HEK293T (cell line): ENCODE results near the gene IAH1.
"Not testable (repeated sequence)": the region's sequence is repeated elsewhere in the genome, so short reads cannot be mapped to it uniquely, and the experiment has no call there.

Experiments
- CTCF ChIA-PET: fragments of 350-600 bp; formaldehyde crosslinking; extraction: SDS; loops from one replicate; lab custom pipeline; 2021; ENCODE audit warnings: antibody characterized with exemption, inconsistent platforms; lab: Yijun Ruan, JAX
- POLR2A ChIA-PET: fragments of 350-600 bp; formaldehyde crosslinking; extraction: SDS; loops from one replicate; lab custom pipeline; 2020; ENCODE audit warnings: antibody characterized with exemption, inconsistent platforms; lab: Yijun Ruan, JAX
- DNase-seq: peaks from one replicate; pipeline ENCODE4 v3.0.0; 2012; ENCODE audit warnings: mixed read lengths; ENCODE audit errors: extremely low spot score
- ARNT ChIP-seq: fragments of 450-650 bp; IDR thresholded peaks from 2 replicates; pipeline ENCODE4 v1.6.1; 2017; ENCODE audit warnings: mild to moderate bottlenecking
- BHLHE40 ChIP-seq: fragments of 450-650 bp; IDR thresholded peaks from 2 replicates; pipeline ENCODE4 v1.6.1; 2016; ENCODE audit warnings: mild to moderate bottlenecking, moderate library complexity, borderline replicate concordance
- CTBP1 ChIP-seq: fragments of 450-650 bp; IDR thresholded peaks from 2 replicates; pipeline ENCODE4 v1.6.1; 2016; ENCODE audit warnings: borderline replicate concordance
- ELF4 ChIP-seq: fragments of 450-650 bp; IDR thresholded peaks from 2 replicates; pipeline ENCODE4 v1.6.1; 2017; ENCODE audit warnings: antibody characterized with exemption
- FOXA1 ChIP-seq: fragments of 450-650 bp; IDR thresholded peaks from 2 replicates; pipeline ENCODE4 v1.6.1; 2016; ENCODE audit warnings: mild to moderate bottlenecking
- FOXK2 ChIP-seq: fragments of 450-650 bp; IDR thresholded peaks from 2 replicates; pipeline ENCODE4 v1.6.1; 2016; ENCODE audit warnings: mild to moderate bottlenecking
- FOXM1 ChIP-seq: fragments of 450-650 bp; IDR thresholded peaks from 2 replicates; pipeline ENCODE4 v1.6.1; 2017; ENCODE audit warnings: mild to moderate bottlenecking, borderline replicate concordance
- HDGF ChIP-seq: fragments of 450-650 bp; IDR thresholded peaks from 2 replicates; pipeline ENCODE4 v1.6.1; 2017; ENCODE audit warnings: antibody characterized with exemption, borderline replicate concordance
- L3MBTL2 ChIP-seq: fragments of 450-650 bp; conservative IDR thresholded peaks from 2 replicates; pipeline ENCODE4 v1.6.1; 2016; ENCODE audit warnings: mild to moderate bottlenecking
- LEF1 ChIP-seq: fragments of 450-650 bp; IDR thresholded peaks from 2 replicates; pipeline ENCODE4 v1.6.1; 2017; ENCODE audit warnings: mild to moderate bottlenecking, borderline replicate concordance
- NFRKB ChIP-seq: fragments of 450-650 bp; IDR thresholded peaks from 2 replicates; pipeline ENCODE4 v1.6.1; 2016; ENCODE audit warnings: mild to moderate bottlenecking, moderate library complexity
- SP1 ChIP-seq: fragments of 450-650 bp; IDR thresholded peaks from 2 replicates; pipeline ENCODE4 v1.6.1; 2017
- SUZ12 ChIP-seq: fragments of 450-650 bp; IDR thresholded peaks from 2 replicates; pipeline ENCODE4 v1.6.1; 2016; ENCODE audit warnings: mild to moderate bottlenecking
- TARDBP ChIP-seq: fragments of 450-650 bp; IDR thresholded peaks from 2 replicates; pipeline ENCODE4 v1.6.1; 2016
- ZNF384 ChIP-seq: fragments of 450-650 bp; IDR thresholded peaks from 2 replicates; pipeline ENCODE4 v1.6.1; 2016
- TF ChIP-seq, protein P1 (sequence below): fragments of 450-650 bp; IDR thresholded peaks from 2 replicates; pipeline ENCODE4 v1.6.1; 2016

Gene IAH1

DNA sequence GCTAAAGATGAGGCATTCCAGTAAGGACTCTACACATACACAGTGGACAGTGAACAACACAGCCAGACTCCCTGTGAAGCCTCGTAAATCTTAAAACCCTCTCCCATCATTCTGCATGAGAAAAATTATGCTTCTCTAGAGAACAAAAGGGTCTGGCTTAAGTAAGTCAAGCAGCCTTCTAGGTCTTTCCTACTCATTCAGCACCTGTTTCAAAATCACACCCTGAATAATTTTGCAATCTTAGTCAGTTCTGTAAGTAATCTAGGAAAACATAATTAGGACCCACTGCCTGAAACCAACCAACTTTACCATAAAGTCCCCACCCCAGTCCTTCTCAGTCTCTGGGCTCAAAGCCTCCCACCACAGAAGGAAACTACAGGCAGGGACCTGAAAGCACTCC is 19.7 kb downstream of the IAH1 start:
- CTCF ChIA-PET: no interaction called here
- no peak for DNase-seq
- POLR2A ChIA-PET: no interaction called here
- TF ChIP-seq HDGF: no peak
- TF ChIP-seq FOXM1: no peak
- no peak for TF ChIP-seq LEF1
- no peak for TF ChIP-seq ELF4
- TF ChIP-seq CTBP1: no peak
- TF ChIP-seq SP1: no peak
- no peak for TF ChIP-seq ARNT

GRCh38 chr2:9497017-9497416 is 22.7 kb downstream of the IAH1 start:
- no peak for TF ChIP-seq FOXM1
- TF ChIP-seq CTBP1: no peak
- no peak for TF ChIP-seq ELF4
- TF ChIP-seq, protein P1, sequence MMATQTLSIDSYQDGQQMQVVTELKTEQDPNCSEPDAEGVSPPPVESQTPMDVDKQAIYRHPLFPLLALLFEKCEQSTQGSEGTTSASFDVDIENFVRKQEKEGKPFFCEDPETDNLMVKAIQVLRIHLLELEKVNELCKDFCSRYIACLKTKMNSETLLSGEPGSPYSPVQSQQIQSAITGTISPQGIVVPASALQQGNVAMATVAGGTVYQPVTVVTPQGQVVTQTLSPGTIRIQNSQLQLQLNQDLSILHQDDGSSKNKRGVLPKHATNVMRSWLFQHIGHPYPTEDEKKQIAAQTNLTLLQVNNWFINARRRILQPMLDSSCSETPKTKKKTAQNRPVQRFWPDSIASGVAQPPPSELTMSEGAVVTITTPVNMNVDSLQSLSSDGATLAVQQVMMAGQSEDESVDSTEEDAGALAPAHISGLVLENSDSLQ: no peak
- TF ChIP-seq LEF1: no peak
- TF ChIP-seq NFRKB: no peak
- TF ChIP-seq SUZ12: no peak
- no peak for TF ChIP-seq HDGF
- no peak for TF ChIP-seq TARDBP
- TF ChIP-seq BHLHE40: no peak
- no peak for DNase-seq
- POLR2A ChIA-PET: no interaction called here
- CTCF ChIA-PET: interaction anchor here (0.6 kb wide), 1 partner anchor 9 kb away, joined by 4 read pairs; no protein-coding TSS in a partner anchor

GRCh38 chr2:9498210-9498609 is 23.9 kb downstream of the IAH1 start:
- TF ChIP-seq ELF4 (no peak), SP1 (no peak), NFRKB (no peak), SUZ12 (no peak), HDGF (no peak), FOXK2 (no peak), ARNT (no peak), BHLHE40 (no peak), LEF1 (no peak), FOXA1 (no peak), CTBP1 (no peak), ZNF384 (no peak), TARDBP (no peak), L3MBTL2 (no peak), FOXM1 (no peak)
- TF ChIP-seq, protein P1: no peak
- CTCF ChIA-PET: interaction anchor here (0.7 kb wide), 1 partner anchor 11 kb away, joined by 3 read pairs; no protein-coding TSS in a partner anchor
- no peak for DNase-seq

DNA sequence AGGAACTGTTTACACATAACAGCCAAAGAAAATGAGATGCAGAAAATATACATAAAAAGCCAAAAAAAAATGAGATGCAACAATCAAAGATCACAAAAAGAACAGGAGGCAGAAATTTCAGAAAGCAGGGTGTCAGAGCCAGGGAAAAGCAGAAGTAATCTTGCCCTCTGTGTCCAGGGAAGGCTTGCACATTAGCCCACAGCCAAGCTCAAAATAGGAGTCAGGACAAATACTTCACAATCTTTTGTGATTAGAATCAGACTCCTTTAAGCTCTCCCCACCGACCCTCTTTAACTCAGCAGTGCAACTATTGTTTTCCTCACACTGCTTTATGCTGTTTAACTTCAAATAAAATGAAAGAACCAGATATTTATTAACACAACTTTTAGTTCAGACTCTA is 34.6 kb downstream of the IAH1 start:
- POLR2A ChIA-PET: no interaction called here
- no peak for DNase-seq
- CTCF ChIA-PET: no interaction called here
- TF ChIP-seq ELF4: no peak
- no peak for TF ChIP-seq SP1
- no peak for TF ChIP-seq TARDBP
- no peak for TF ChIP-seq L3MBTL2
- no peak for TF ChIP-seq FOXA1
- no peak for TF ChIP-seq FOXM1
- no peak for TF ChIP-seq ARNT
- no peak for TF ChIP-seq LEF1
- no peak for TF ChIP-seq SUZ12
- no peak for TF ChIP-seq FOXK2
- no peak for TF ChIP-seq ZNF384
- TF ChIP-seq CTBP1: no peak
- TF ChIP-seq, protein P1: no peak
- no peak for TF ChIP-seq BHLHE40

More at GRCh38 chr2:9498210-9498609, 23.9 kb downstream of the IAH1 start:
- POLR2A ChIA-PET: no interaction called here

DNA sequence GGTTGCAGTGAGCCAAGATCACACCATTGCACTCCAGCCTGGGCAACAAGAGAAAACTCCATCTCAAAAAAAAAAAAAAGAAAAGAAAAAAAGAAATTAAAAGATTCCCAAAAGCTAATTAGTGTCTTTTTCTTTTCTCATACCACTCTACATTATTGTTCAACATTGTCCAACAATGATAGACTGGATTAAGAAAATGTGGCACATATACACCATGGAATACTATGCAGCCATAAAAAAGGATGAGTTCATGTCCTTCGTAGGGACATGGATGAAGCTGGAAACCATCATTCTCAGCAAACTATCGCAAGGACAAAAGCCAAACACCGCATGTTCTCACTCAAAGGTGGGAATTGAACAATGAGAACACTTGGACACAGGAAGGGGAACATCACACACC is 39.6 kb downstream of the IAH1 start:
- CTCF ChIA-PET: interaction anchor here (0.6 kb wide), 1 partner anchor 55 kb away, joined by 3 read pairs; no protein-coding TSS in a partner anchor
- POLR2A ChIA-PET, DNase-seq: not testable (repeated sequence)

GRCh38 chr2:9517118-9517782 is 42.9 kb downstream of the IAH1 start:
- ChIA-PET POLR2A (no interaction called here), CTCF (no interaction called here)
- no peak for DNase-seq
- TF ChIP-seq HDGF (no peak), TARDBP (no peak), SUZ12 (no peak), FOXM1 (no peak)

DNA sequence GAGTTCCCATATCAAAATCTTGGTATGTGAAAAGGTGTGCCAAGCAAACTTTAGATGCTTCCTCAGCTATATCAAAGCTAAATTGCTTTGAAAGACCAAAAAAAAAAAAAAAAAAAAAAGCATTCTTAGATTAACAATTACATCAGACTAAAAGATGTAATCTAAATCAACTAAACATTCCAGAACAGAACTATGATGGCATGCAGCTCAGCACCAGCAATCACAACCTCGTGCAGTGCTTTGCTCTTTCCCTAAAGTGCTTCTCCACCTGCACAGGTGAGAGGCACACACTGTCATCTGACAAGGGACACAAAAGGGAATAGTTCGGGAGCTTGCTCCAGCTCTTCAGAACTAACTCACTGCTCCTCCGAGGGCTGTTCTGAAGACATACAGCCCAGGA is 43.8 kb downstream of the IAH1 start:
- DNase-seq: no peak
- TF ChIP-seq CTBP1 (no peak), NFRKB (no peak), SUZ12 (no peak), LEF1 (no peak), HDGF (no peak), FOXM1 (no peak), TARDBP (no peak), ZNF384 (no peak)
- TF ChIP-seq, protein P1: no peak
- ChIA-PET CTCF (no interaction called here), POLR2A (no interaction called here)
